K562 (cell line): ENCODE measurements around the gene VAPB. TPM values are rescaled to one million over a fixed set of nuclear protein-coding genes. Genes with fewer than 3 reads are reported as not detected.

ENCODE experiments used
- ATAC-seq: fragments of 200-7000 bp; cut with Tn5 transposase; 3 replicates; pipeline ENCODE4 v1.9.1; 2020; ENCODE audit warnings: moderate library complexity
- BruUV-seq: library from RNA; stranded (reverse); fragments of 400-500 nt; replicated peaks from 2 replicates; lab custom pipeline; 2021; lab: Mats Ljungman, UMichigan
- CTCF ChIA-PET: fragments of 300-600 bp; formaldehyde crosslinking; extraction: SDS; loops from one replicate; lab custom pipeline; 2021; ENCODE audit warnings: low intra/inter-chr PET ratio; lab: Yijun Ruan, JAX
- POLR2A ChIA-PET: fragments of 300-600, 350-650 bp; sonication (Branson Sonifier 250); formaldehyde crosslinking; extraction: SDS; loops from one replicate; lab custom pipeline; 2021; ENCODE audit warnings: antibody characterized with exemption, inconsistent platforms; lab: Yijun Ruan, JAX
- DNase-seq, 4 experiments: peaks; one replicate each; pipeline versions ENCODE4 v3.0.0 to v3.0.0-alpha.2; 2011 to 2018; ENCODE audit warnings: low spot score in 3 of 4, mixed read lengths in 3 of 4; ENCODE audit errors: extremely low read depth in 1 of 4
- FAIRE-seq: peaks from 2 replicates; lab custom pipeline; 2011; peaks lifted over from hg19 to GRCh38; lab: Jason Lieb, UNC
- H2AFZ ChIP-seq: 2 replicates; pipeline ENCODE4 v1.6.0; 2011; ENCODE audit warnings: low read depth, low read length, control low read depth, inconsistent platforms
- H3K27ac ChIP-seq: fragments of 200-600 bp; 3 replicates; pipeline ENCODE4 v1.8.0; 2011; ENCODE audit warnings: low read depth, mild to moderate bottlenecking, control low read depth, inconsistent platforms, low read length, moderate library complexity, mixed read lengths; ENCODE audit errors: extremely low read depth
- H3K27me3 ChIP-seq, 2 experiments: fragments of 300-600 bp in 1 of 2; 2 replicates in 1 of 2; 3 replicates in 1 of 2; pipeline versions ENCODE4 v1.6.0 to v1.8.0; 2011; ENCODE audit warnings: inconsistent platforms in 2 of 2, low read length in 2 of 2, mild to moderate bottlenecking in 1 of 2, mixed read lengths in 1 of 2, moderate library complexity in 1 of 2; ENCODE audit not compliant: control insufficient read depth in 2 of 2, insufficient read depth in 2 of 2
- H3K36me3 ChIP-seq: fragments of 300-600 bp; 3 replicates; pipeline ENCODE4 v1.8.0; 2011; ENCODE audit warnings: mild to moderate bottlenecking, low read length, inconsistent platforms; ENCODE audit not compliant: control insufficient read depth, insufficient read depth
- H3K4me1 ChIP-seq, 2 experiments: fragments of 200-600 bp in 1 of 2; replicated peaks in 1 of 2; 2 replicates in 1 of 2; 3 replicates in 1 of 2; pipeline versions ENCODE4 v1.5.1 to v1.8.0; 2011; ENCODE audit warnings: inconsistent platforms in 2 of 2, low read length in 2 of 2, mild to moderate bottlenecking in 1 of 2, mixed read lengths in 1 of 2, moderate library complexity in 1 of 2; ENCODE audit not compliant: control insufficient read depth in 2 of 2, insufficient read depth in 2 of 2
- H3K4me2 ChIP-seq: 2 replicates; pipeline ENCODE4 v1.6.1; 2011; ENCODE audit warnings: low read length, control low read depth, inconsistent platforms, mixed read lengths; ENCODE audit not compliant: insufficient read depth
- H3K4me3 ChIP-seq: fragments of 200-600 bp; sonication (generic), shearing (Covaris generic); 2 replicates; pipeline ENCODE4 v1.5.1; 2016; ENCODE audit warnings: control low read depth, inconsistent platforms
- H3K79me2 ChIP-seq: fragments of 200-600 bp; 3 replicates; pipeline ENCODE4 v1.8.0; 2011; ENCODE audit warnings: low read length, inconsistent platforms; ENCODE audit not compliant: control insufficient read depth, insufficient read depth
- H3K9ac ChIP-seq, 2 experiments: 2 replicates each; pipeline versions ENCODE4 v1.6.0 to v1.6.1; 2011; ENCODE audit warnings: low read depth in 2 of 2, low read length in 2 of 2, control low read depth in 1 of 2, inconsistent platforms in 1 of 2, mild to moderate bottlenecking in 1 of 2, mixed read lengths in 1 of 2; ENCODE audit not compliant: insufficient read depth in 1 of 2
- H3K9me1 ChIP-seq: one replicate; pipeline ENCODE4 v1.6.0; 2011; ENCODE audit warnings: inconsistent platforms, mild to moderate bottlenecking, low read length, moderate library complexity; ENCODE audit not compliant: control insufficient read depth, insufficient read depth
- H3K9me3 ChIP-seq: replicated peaks from 2 replicates; pipeline ENCODE4 v1.5.1; 2011; ENCODE audit warnings: low read depth, low read length, inconsistent platforms; ENCODE audit not compliant: control insufficient read depth, insufficient read depth
- H4K20me1 ChIP-seq: replicated peaks from 2 replicates; pipeline ENCODE4 v1.6.1; 2011; ENCODE audit warnings: low read length, inconsistent platforms, mixed read lengths; ENCODE audit not compliant: control insufficient read depth, insufficient read depth
- ATF3 ChIP-seq, 2 experiments: fragments of 450-650 bp in 1 of 2; sonication (generic) in 1 of 2; formaldehyde crosslinking in 1 of 2; IDR thresholded peaks in 1 of 2; conservative IDR thresholded peaks in 1 of 2; 2 replicates each; pipeline versions ENCODE4 v1.6.1 to v1.8.1; 2016 to 2023; ENCODE audit warnings: mild to moderate bottlenecking in 2 of 2, moderate library complexity in 2 of 2, inconsistent platforms in 1 of 2, missing genetic modification reagents in 1 of 2
- CBFA2T3 ChIP-seq: fragments of 450-650 bp; IDR thresholded peaks from 2 replicates; pipeline ENCODE4 v1.6.1; 2017
- CC2D1A ChIP-seq: fragments of 450-650 bp; IDR thresholded peaks from 2 replicates; pipeline ENCODE4 v1.6.1; 2017; ENCODE audit warnings: mild to moderate bottlenecking
- FOSL1 ChIP-seq: fragments of 200-800 bp; sonication (Bioruptor generic); conservative IDR thresholded peaks from 2 replicates; pipeline ENCODE4 v1.6.1; 2016; ENCODE audit warnings: missing genetic modification characterization, missing compliant biosample characterization
- GTF2E2 ChIP-seq: fragments of 200-800 bp; sonication (Bioruptor generic); IDR thresholded peaks from 2 replicates; pipeline ENCODE4 v1.6.1; 2016; ENCODE audit warnings: missing genetic modification characterization, missing compliant biosample characterization
- JUND ChIP-seq, 2 experiments: IDR thresholded peaks; 2 replicates in 1 of 2; 3 replicates in 1 of 2; pipeline ENCODE4 v1.6.1; 2011; ENCODE audit warnings: borderline replicate concordance in 2 of 2, low read depth in 2 of 2, low read length in 2 of 2, improper control_type of control experiment in 1 of 2, missing biosample characterization in 1 of 2, missing genetic modification characterization in 1 of 2, missing genetic modification reagents in 1 of 2
- KLF10 ChIP-seq: fragments of 250-450 bp; sonication (Bioruptor Pico); IDR thresholded peaks from 2 replicates; pipeline ENCODE4 v1.6.1; 2021; ENCODE audit warnings: matching md5 sums
- MYC ChIP-seq, 2 experiments: fragments of 250-450 bp in 1 of 2; sonication (Bioruptor Pico) in 1 of 2; IDR thresholded peaks; 2 replicates each; pipeline versions ENCODE4 v1.5.1 to v1.6.1; 2012 to 2021; ENCODE audit warnings: low read depth in 2 of 2, borderline replicate concordance in 1 of 2, improper control_type of control experiment in 1 of 2, low read length in 1 of 2, mild to moderate bottlenecking in 1 of 2, moderate library complexity in 1 of 2
- PML ChIP-seq: IDR thresholded peaks from 2 replicates; pipeline ENCODE4 v1.6.1; 2012; ENCODE audit warnings: low read length, inconsistent platforms
- SFPQ ChIP-seq: fragments of 200-400 bp; formaldehyde crosslinking; IDR thresholded peaks from 2 replicates; pipeline ENCODE4 v1.6.1; 2017; ENCODE audit warnings: mild to moderate bottlenecking, low read depth, low read length, moderate library complexity
- SMARCC2 ChIP-seq: fragments of 450-650 bp; IDR thresholded peaks from 2 replicates; pipeline ENCODE4 v1.6.1; 2017; ENCODE audit warnings: antibody characterized with exemption, moderate library complexity, mild to moderate bottlenecking, low read depth
- SNIP1 ChIP-seq: fragments of 450-650 bp; IDR thresholded peaks from 2 replicates; pipeline ENCODE4 v1.7.1; 2017; ENCODE audit warnings: low read depth, mild to moderate bottlenecking
- SRF ChIP-seq, 2 experiments: fragments of 250-450, 450-650 bp in 1 of 2; sonication (Bioruptor Pico) in 1 of 2; sonication (generic) in 1 of 2; formaldehyde crosslinking; IDR thresholded peaks; 2 replicates each; pipeline versions ENCODE4 v1.5.0 to v1.5.1; 2020 to 2022; ENCODE audit warnings: mild to moderate bottlenecking in 1 of 2, missing genetic modification reagents in 1 of 2
- ZNF384 ChIP-seq: IDR thresholded peaks from 2 replicates; pipeline ENCODE4 v1.6.1; 2012; ENCODE audit warnings: low read depth, low read length, improper control_type of control experiment
- ZNF764 ChIP-seq: fragments of 250-450 bp; sonication (Bioruptor Pico); IDR thresholded peaks from 2 replicates; pipeline ENCODE4 v1.4.0; 2020; ENCODE audit warnings: low read depth, mild to moderate bottlenecking, moderate library complexity
- WGBS: fragments of 100-300 bp; shearing (Covaris generic); methylation state at CpG from one replicate; pipeline ENCODE4 v1.1.6; 2016; ENCODE audit warnings: low coverage, mixed read lengths; ENCODE audit not compliant: insufficient coverage; ENCODE audit errors: missing lambda C conversion rate; 5-methylcytosine and 5-hydroxymethylcytosine counted together
- in situ Hi-C: fragments of 300-500 bp; cut with MboI; formaldehyde crosslinking; loops from 4 replicates; pipeline ENCODE4 v1.15.0; 2018; ENCODE audit warnings: inconsistent platforms, mixed read lengths
- intact Hi-C: fragments of 100-400 bp; cut with micrococcal nuclease; formaldehyde crosslinking; loops from 2 replicates; pipeline ENCODE4 v1.14.2; 2022
- polyA plus RNA-seq, 8 experiments: library from polyadenylated mRNA; depleted of rRNA in 4 of 8; stranded (reverse) in 5 of 8; unstranded in 3 of 8; fragments of >200 nt; fragmentation: Nextera tagmentation in 2 of 8; fragmentation: Illumina TruSeq in 1 of 8; extraction: Ambion mirVana in 2 of 8; extraction: Trizol in 1 of 8; gene quantifications; 2 replicates each; pipeline versions ENCODE4 v1.2.1 to v1.2.3, GENCODE V29; 2011 to 2014; ENCODE audit warnings: inconsistent platforms in 1 of 8, missing spikeins in 1 of 8
- total RNA-seq, 7 experiments: library from RNA; depleted of rRNA in 6 of 7; stranded (reverse); fragments of >200 nt in 6 of 7; fragmentation: Illumina TruSeq in 2 of 7; extraction: Trizol in 2 of 7; gene quantifications; 2 replicates each; pipeline versions ENCODE4 v1.2.1 to v1.2.3, GENCODE V29; 2011 to 2021; ENCODE audit warnings: low replicate concordance in 1 of 7
- TF ChIP-seq, protein P1 (sequence below): fragments of 250-450 bp; sonication (Bioruptor Pico); IDR thresholded peaks from 2 replicates; pipeline ENCODE4 v1.4.0; 2020; ENCODE audit warnings: borderline replicate concordance

The VAPB gene
- total and polyA plus RNA-seq, 9 of the 15 experiments (the other 6 are each of a cell fraction or from before 2014, with no cell fraction given) = 3.4 to 51.0 (median 27.9) TPM

- TF ChIP-seq SRF (CRISPR knock-in tag; IDR thresholded peaks at IDR 0.05) (no peak), SMARCC2 (no peak)
Observed at GRCh38 chr20:58344741-58345140, 44.3 kb upstream of the VAPB start (continued).

DNA sequence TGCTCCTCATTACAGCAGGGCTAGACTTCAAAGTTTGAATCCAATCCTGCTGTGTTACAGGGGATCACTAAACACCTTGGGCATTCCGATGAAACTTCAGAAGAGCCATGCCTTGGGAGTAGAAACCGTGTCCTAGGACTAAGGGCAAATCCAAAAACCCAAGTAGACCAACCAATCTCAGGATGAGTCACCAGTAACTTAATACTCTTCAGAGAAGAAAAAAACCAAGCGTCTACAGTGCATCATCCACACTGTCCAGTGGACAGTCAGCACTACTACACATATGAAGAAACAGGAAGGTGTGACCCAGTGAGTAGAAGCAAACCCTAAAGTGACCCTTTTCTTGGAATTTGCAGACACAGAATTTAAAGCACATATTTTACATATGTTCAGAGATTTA lies 39.5 kb upstream of the VAPB start:
- ChIA-PET POLR2A (interaction anchor here (1.2 kb wide), 1 partner anchor 10 kb away, joined by 3 read pairs; no protein-coding TSS in a partner anchor), CTCF (no interaction called here)
- WGBS = 46% methylated on average over 3 of the region's 3 CpGs
- H3K36me3 ChIP-seq = peaks cover 45% of the 10 kb centered on the region
- no peaks in the 10 kb centered on the region for H3K27me3 ChIP-seq
- H3K4me2 ChIP-seq = no peak overlapping the region
- no peak for DNase-seq
- H3K9ac ChIP-seq = no peak overlapping the region
- FAIRE-seq = no peak
- intact Hi-C loops (no loop called here), in situ Hi-C loops (no loop called here)
- no peaks in the 10 kb centered on the region for H3K79me2 ChIP-seq
- BruUV-seq = no TSS peak
- H3K27ac ChIP-seq = no peak overlapping the region
- H3K9me1 ChIP-seq = no peaks in the 10 kb centered on the region
- H3K9me3 ChIP-seq = no peaks in the 10 kb centered on the region
- ATAC-seq = peak; percentile 66
- no peaks in the 10 kb centered on the region for H4K20me1 ChIP-seq
- no peaks in the 10 kb centered on the region for H3K4me1 ChIP-seq
- H3K4me3 ChIP-seq = no peak overlapping the region
- H2AFZ ChIP-seq = no peak overlapping the region
- no peak for TF ChIP-seq ZNF764 (CRISPR knock-in tag)
- no peak for TF ChIP-seq CC2D1A
- no peak for TF ChIP-seq SNIP1
- TF ChIP-seq GTF2E2 (tag) = no peak
- TF ChIP-seq MYC (IDR thresholded peaks at IDR 0.05; ENCODE audit: low read depth, low read length) = no peak
- TF ChIP-seq MYC (CRISPR knock-in tag; IDR thresholded peaks at IDR 0.05; ENCODE audit: borderline replicate concordance, low read depth) = no peak
- TF ChIP-seq SFPQ = no peak
- TF ChIP-seq JUND (IDR thresholded peaks at IDR 0.05; ENCODE audit: borderline replicate concordance, low read depth, low read length) = no peak
- TF ChIP-seq JUND (tag; IDR thresholded peaks at IDR 0.05; ENCODE audit: borderline replicate concordance, low read depth, low read length) = 0 out of 3 replicates have a peak, but pooled peaks have one; percentile 23
- no peak for TF ChIP-seq KLF10 (CRISPR knock-in tag)
- no peak for TF ChIP-seq CBFA2T3
- peak; percentile 56 for TF ChIP-seq ATF3 (IDR thresholded peaks at IDR 0.05)
- TF ChIP-seq ATF3 (CRISPR knock-in tag; conservative IDR thresholded peaks at IDR 0.05) = no peak
- TF ChIP-seq, protein P1, sequence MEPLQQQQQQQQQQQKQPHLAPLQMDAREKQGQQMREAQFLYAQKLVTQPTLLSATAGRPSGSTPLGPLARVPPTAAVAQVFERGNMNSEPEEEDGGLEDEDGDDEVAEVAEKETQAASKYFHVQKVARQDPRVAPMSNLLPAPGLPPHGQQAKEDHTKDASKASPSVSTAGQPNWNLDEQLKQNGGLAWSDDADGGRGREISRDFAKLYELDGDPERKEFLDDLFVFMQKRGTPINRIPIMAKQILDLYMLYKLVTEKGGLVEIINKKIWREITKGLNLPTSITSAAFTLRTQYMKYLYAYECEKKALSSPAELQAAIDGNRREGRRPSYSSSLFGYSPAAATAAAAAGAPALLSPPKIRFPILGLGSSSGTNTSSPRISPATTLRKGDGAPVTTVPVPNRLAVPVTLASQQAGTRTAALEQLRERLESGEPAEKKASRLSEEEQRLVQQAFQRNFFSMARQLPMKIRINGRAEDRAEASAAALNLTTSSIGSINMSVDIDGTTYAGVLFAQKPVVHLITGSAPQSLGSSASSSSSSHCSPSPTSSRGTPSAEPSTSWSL (CRISPR knock-in tag) = no peak
- TF ChIP-seq FOSL1 (tag) = peak; percentile 43; the same call in 1 of the 2 replicates
- TF ChIP-seq ZNF384 = peak; percentile 63
- TF ChIP-seq PML = no peak
